Trophoblast cell (in vitro differentiated cells and primary cell): ENCODE data around the gene CCDC9.
A peak's percentile ranks its signal among the peaks of the same experiment; 100 is the strongest.

Experiments
- DNase-seq, 2 donors: peaks; one replicate each; pipeline ENCODE4 v3.0.0-alpha.2; 2016
- H2AFZ ChIP-seq: 2 replicates; pipeline ENCODE4 v1.6.1; 2013; ENCODE audit warnings: low read length, moderate library complexity, mild to moderate bottlenecking; ENCODE audit not compliant: insufficient read depth, poor library complexity
- H2AK5ac ChIP-seq: 2 replicates; pipeline ENCODE4 v1.6.1; 2013; ENCODE audit warnings: mild to moderate bottlenecking, low read length
- H2BK120ac ChIP-seq: 2 replicates; pipeline ENCODE4 v1.6.1; 2013; ENCODE audit warnings: low read length, mild to moderate bottlenecking, moderate library complexity; ENCODE audit not compliant: insufficient read depth, poor library complexity
- H2BK12ac ChIP-seq: 2 replicates; pipeline ENCODE4 v1.6.1; 2013; ENCODE audit warnings: mild to moderate bottlenecking, low read length, moderate library complexity
- H2BK5ac ChIP-seq: 2 replicates; pipeline ENCODE4 v1.6.1; 2013; ENCODE audit warnings: low read length, low read depth, moderate library complexity, mild to moderate bottlenecking; ENCODE audit not compliant: poor library complexity
- H3K14ac ChIP-seq: 2 replicates; pipeline ENCODE4 v1.6.1; 2013; ENCODE audit warnings: mild to moderate bottlenecking, low read length
- H3K18ac ChIP-seq: 2 replicates; pipeline ENCODE4 v1.6.1; 2013; ENCODE audit warnings: mild to moderate bottlenecking, low read length
- H3K23ac ChIP-seq: 2 replicates; pipeline ENCODE4 v1.6.1; 2013; ENCODE audit warnings: low read length
- H3K27ac ChIP-seq: 2 replicates; pipeline ENCODE4 v1.5.1; 2013; ENCODE audit warnings: low read depth, mild to moderate bottlenecking, inconsistent platforms, low read length, moderate library complexity
- H3K27me3 ChIP-seq: 2 replicates; pipeline ENCODE4 v1.6.1; 2013; ENCODE audit warnings: inconsistent platforms, mild to moderate bottlenecking, low read length, moderate library complexity; ENCODE audit not compliant: insufficient read depth
- H3K36me3 ChIP-seq, 2 experiments: 1 replicate in 1 of 2; 2 replicates in 1 of 2; pipeline ENCODE4 v1.6.1; 2013; ENCODE audit warnings: low read length in 2 of 2, mild to moderate bottlenecking in 2 of 2, moderate library complexity in 1 of 2; ENCODE audit not compliant: insufficient read depth in 2 of 2, control insufficient read depth in 1 of 2
- H3K4ac ChIP-seq: 2 replicates; pipeline ENCODE4 v1.6.1; 2013; ENCODE audit warnings: low read depth, mild to moderate bottlenecking, low read length, moderate library complexity
- H3K4me1 ChIP-seq, 2 experiments: 1 replicate in 1 of 2; 2 replicates in 1 of 2; pipeline ENCODE4 v1.6.1; 2013; ENCODE audit warnings: low read length in 2 of 2, mild to moderate bottlenecking in 2 of 2, moderate library complexity in 1 of 2; ENCODE audit not compliant: insufficient read depth in 2 of 2, control insufficient read depth in 1 of 2
- H3K4me2 ChIP-seq: 2 replicates; pipeline ENCODE4 v1.6.1; 2013; ENCODE audit warnings: inconsistent platforms, mild to moderate bottlenecking, low read length, moderate library complexity
- H3K4me3 ChIP-seq: 2 replicates; pipeline ENCODE4 v1.5.1; 2013; ENCODE audit warnings: mild to moderate bottlenecking, low read depth, low read length, inconsistent platforms
- H3K79me1 ChIP-seq: one replicate; pipeline ENCODE4 v1.6.1; 2013; ENCODE audit warnings: low read length
- H3K79me2 ChIP-seq: 2 replicates; pipeline ENCODE4 v1.6.1; 2013; ENCODE audit warnings: low read length, mild to moderate bottlenecking; ENCODE audit not compliant: control insufficient read depth, insufficient read depth, poor library complexity
- H3K9ac ChIP-seq: 2 replicates; pipeline ENCODE4 v1.6.1; 2013; ENCODE audit warnings: mild to moderate bottlenecking, low read length
- H3K9me3 ChIP-seq: 2 replicates; pipeline ENCODE4 v1.6.1; 2013; ENCODE audit warnings: low read depth, mild to moderate bottlenecking, control low read depth, inconsistent platforms, low read length; ENCODE audit not compliant: insufficient read depth
- H4K12ac ChIP-seq: 2 replicates; pipeline ENCODE4 v1.6.1; 2013; ENCODE audit warnings: low read depth, mild to moderate bottlenecking, low read length, moderate library complexity
- H4K8ac ChIP-seq: 2 replicates; pipeline ENCODE4 v1.6.1; 2013; ENCODE audit warnings: low read depth, mild to moderate bottlenecking, low read length, moderate library complexity
- H4K91ac ChIP-seq: one replicate; pipeline ENCODE4 v1.6.1; 2013; ENCODE audit warnings: low read depth, mild to moderate bottlenecking, low read length, moderate library complexity
- WGBS: extraction: QIAGEN DNeasy Blood & Tissue Kit; methylation state at CpG from one replicate; pipeline ENCODE4 v1.1.7; 2013; ENCODE audit warnings: missing lambda C conversion rate; ENCODE audit not compliant: insufficient read length, insufficient coverage; ENCODE audit errors: extremely low coverage; 5-methylcytosine and 5-hydroxymethylcytosine counted together

The CCDC9 gene

GRCh38 chr19:47253467-47253881 is 2.9 kb upstream of the CCDC9 start:
- H3K4me3 ChIP-seq: no peak overlapping the region
- no CpG with 5 or more reads among the region's 3 CpGs for WGBS
- peaks cover 2 to 4% of the 10 kb centered on the region in 2 experiments for H3K36me3 ChIP-seq
- H3K9me3 ChIP-seq: no peaks in the 10 kb centered on the region
- no peak overlapping the region for H3K4ac ChIP-seq
- H3K79me1 ChIP-seq: peaks cover 18% of the 10 kb centered on the region
- no peak overlapping the region for H3K14ac ChIP-seq
- H3K18ac ChIP-seq: no peak overlapping the region
- no peak overlapping the region for H2BK120ac ChIP-seq
- no peak overlapping the region for H3K9ac ChIP-seq
- H3K27me3 ChIP-seq: no peaks in the 10 kb centered on the region
- no peak overlapping the region for H2AK5ac ChIP-seq
- no peak overlapping the region for H4K8ac ChIP-seq
- H3K4me1 ChIP-seq: peaks cover 5 to 16% of the 10 kb centered on the region in 2 experiments
- H4K91ac ChIP-seq: no peak overlapping the region
- H2AFZ ChIP-seq: no peak overlapping the region
- no peak overlapping the region for H3K4me2 ChIP-seq
- peaks cover 10% of the 10 kb centered on the region for H3K79me2 ChIP-seq
- peak overlapping the region; percentile 67 for H3K27ac ChIP-seq
- no peak overlapping the region for H3K23ac ChIP-seq
- no peak overlapping the region for H4K12ac ChIP-seq
- H2BK5ac ChIP-seq: no peak overlapping the region
- no peak overlapping the region for H2BK12ac ChIP-seq
- peak; percentile 84 to 94 for DNase-seq

GRCh38 chr19:47253970-47254369 is 2.4 kb upstream of the CCDC9 start:
- peaks cover 10% of the 10 kb centered on the region for H3K79me2 ChIP-seq

GRCh38 chr19:47256693-47257410 is 527 bp downstream of the CCDC9 start:
- H3K79me2 ChIP-seq: peaks cover 10% of the 10 kb centered on the region
- H3K27me3 ChIP-seq: no peaks in the 10 kb centered on the region
- H2AK5ac ChIP-seq: no peak overlapping the region
- H2BK5ac ChIP-seq: no peak overlapping the region
- H3K4ac ChIP-seq: no peak overlapping the region
- WGBS: no CpG with 5 or more reads among the region's 52 CpGs
- peak; percentile 100 for DNase-seq
- H4K12ac ChIP-seq: no peak overlapping the region
- peaks cover 27 to 33% of the 10 kb centered on the region in 2 experiments for H3K36me3 ChIP-seq
- peak overlapping the region; percentile 89 for H3K27ac ChIP-seq
- H3K9ac ChIP-seq: no peak overlapping the region
- no peak overlapping the region for H3K23ac ChIP-seq
- no peak overlapping the region for H3K4me2 ChIP-seq
- H4K8ac ChIP-seq: peak overlapping the region; percentile 93
- no peak overlapping the region for H2BK120ac ChIP-seq
- H3K4me1 ChIP-seq: peaks cover 15 to 21% of the 10 kb centered on the region in 2 experiments
- no peak overlapping the region for H3K18ac ChIP-seq
- H2AFZ ChIP-seq: no peak overlapping the region
- H2BK12ac ChIP-seq: no peak overlapping the region
- H3K9me3 ChIP-seq: no peaks in the 10 kb centered on the region
- peak overlapping the region; percentile 75 for H3K14ac ChIP-seq
- H3K4me3 ChIP-seq: peak overlapping the region; percentile 77
- H3K79me1 ChIP-seq: peaks cover 18% of the 10 kb centered on the region
- peak overlapping the region; percentile 85 for H4K91ac ChIP-seq

More at GRCh38 chr19:47253970-47254369, 2.4 kb upstream of the CCDC9 start:
- peaks cover 6 to 7% of the 10 kb centered on the region in 2 experiments for H3K36me3 ChIP-seq
- no peak overlapping the region for H4K12ac ChIP-seq
- H4K91ac ChIP-seq: no peak overlapping the region
- H3K27ac ChIP-seq: no peak overlapping the region
- no peak overlapping the region for H2AFZ ChIP-seq
- H2BK5ac ChIP-seq: no peak overlapping the region
- H2BK120ac ChIP-seq: peak overlapping the region; percentile 25
- no peaks in the 10 kb centered on the region for H3K27me3 ChIP-seq
- H3K18ac ChIP-seq: no peak overlapping the region
- no peak overlapping the region for H3K4me3 ChIP-seq
- H3K4ac ChIP-seq: no peak overlapping the region
- WGBS: no CpG with 5 or more reads among the region's 5 CpGs
- H3K14ac ChIP-seq: no peak overlapping the region
- no peak overlapping the region for H3K4me2 ChIP-seq
- H3K4me1 ChIP-seq: peaks cover 10 to 17% of the 10 kb centered on the region in 2 experiments
- H4K8ac ChIP-seq: no peak overlapping the region
- H2BK12ac ChIP-seq: peak overlapping the region; percentile 79
- H3K79me1 ChIP-seq: peaks cover 18% of the 10 kb centered on the region
- H3K9ac ChIP-seq: no peak overlapping the region
- DNase-seq: no peak
- no peak overlapping the region for H3K23ac ChIP-seq
- H2AK5ac ChIP-seq: peak overlapping the region; percentile 26
- no peaks in the 10 kb centered on the region for H3K9me3 ChIP-seq

GRCh38 chr19:47257411-47258169 is 1.3 kb downstream of the CCDC9 start:
- Histone ChIP-seq H2AFZ (peak overlapping the region; percentile 52), H3K23ac (no peak overlapping the region), H3K27ac (peak overlapping the region; percentile 78), H2BK5ac (peak overlapping the region; percentile 77), H3K27me3 (no peaks in the 10 kb centered on the region), H3K4me1 (peaks cover 15 to 20% of the 10 kb centered on the region in 2 experiments), H3K4me3 (peak overlapping the region; percentile 64), H3K18ac (peak overlapping the region; percentile 79), H4K91ac (peak overlapping the region; percentile 83), H3K36me3 (peaks cover 33 to 37% of the 10 kb centered on the region in 2 experiments), H3K79me2 (peaks cover 10% of the 10 kb centered on the region), H3K4ac (peak overlapping the region; percentile 76), H3K4me2 (peak overlapping the region; percentile 85), H2BK120ac (peak overlapping the region; percentile 73), H3K9ac (peak overlapping the region; percentile 9), H3K79me1 (peaks cover 18% of the 10 kb centered on the region), H3K14ac (peak overlapping the region; percentile 86), H2AK5ac (peak overlapping the region; percentile 63), H4K8ac (peak overlapping the region; percentile 88), H2BK12ac (peak overlapping the region; percentile 51), H3K9me3 (no peaks in the 10 kb centered on the region), H4K12ac (peak overlapping the region; percentile 49)
- DNase-seq: peak in 1 of 2 donors; percentile 45
- no CpG with 5 or more reads among the region's 29 CpGs for WGBS
